Natural killer cell (primary cell): ENCODE measurements around the gene SMG5. TPM values are rescaled to one million over a fixed set of nuclear protein-coding genes. Genes with fewer than 3 reads are reported as not detected.

ENCODE experiments used
- ATAC-seq, 3 donors: fragments of 150-1000 bp in 2 of 3; fragments of 200-7000 bp in 1 of 3; cut with Tn5 transposase; 1 replicate in 1 of 3; 2 replicates in 2 of 3; pipeline ENCODE4 v1.10.0; 2021; ENCODE audit warnings: mild to moderate bottlenecking in 2 of 3, moderate library complexity in 2 of 3
- DNase-seq, 2 donors: peaks; one replicate each; pipeline versions ENCODE4 v3.0.0 to v3.0.0-alpha.2; 2013 to 2021; ENCODE audit warnings: mixed read lengths in 1 of 2
- H3K27ac ChIP-seq: one replicate; pipeline ENCODE4 v1.5.1; 2013; ENCODE audit warnings: mild to moderate bottlenecking, low read length
- H3K27me3 ChIP-seq: one replicate; pipeline ENCODE4 v1.6.1; 2013; ENCODE audit warnings: low read length; ENCODE audit not compliant: control insufficient read depth, insufficient read depth
- H3K36me3 ChIP-seq: one replicate; pipeline ENCODE4 v1.6.1; 2013; ENCODE audit warnings: low read length; ENCODE audit not compliant: control insufficient read depth, insufficient read depth
- H3K4me1 ChIP-seq: one replicate; pipeline ENCODE4 v1.6.1; 2013; ENCODE audit warnings: low read length; ENCODE audit not compliant: control insufficient read depth, insufficient read depth
- H3K4me3 ChIP-seq: one replicate; pipeline ENCODE4 v1.5.1; 2013; ENCODE audit warnings: low read length
- H3K9me3 ChIP-seq: one replicate; pipeline ENCODE4 v1.6.1; 2013; ENCODE audit warnings: low read length; ENCODE audit not compliant: control insufficient read depth, insufficient read depth
- H3K27ac Mint-ChIP-seq, 2 donors: one replicate each; pipeline ENCODE4 v1.8.0; 2022; ENCODE audit warnings: mild to moderate bottlenecking in 2 of 2, mixed read lengths in 2 of 2, moderate library complexity in 1 of 2
- H3K27me3 Mint-ChIP-seq, 2 donors: one replicate each; pipeline ENCODE4 v1.8.0; 2022; ENCODE audit warnings: low read depth in 2 of 2, mixed read lengths in 2 of 2
- H3K36me3 Mint-ChIP-seq: one replicate; pipeline ENCODE4 v1.8.0; 2022; ENCODE audit warnings: mixed read lengths
- H3K4me1 Mint-ChIP-seq, 2 donors: one replicate each; pipeline ENCODE4 v1.8.0; 2022; ENCODE audit warnings: mixed read lengths in 2 of 2
- H3K4me3 Mint-ChIP-seq: one replicate; pipeline ENCODE4 v1.8.0; 2022; ENCODE audit warnings: mild to moderate bottlenecking, moderate library complexity, mixed read lengths
- H3K9me3 Mint-ChIP-seq, 2 donors: one replicate each; pipeline ENCODE4 v1.8.0; 2022; ENCODE audit warnings: mixed read lengths in 2 of 2
- WGBS: methylation state at CpG from one replicate; pipeline ENCODE4 v1.1.7; 2013; ENCODE audit warnings: missing lambda C conversion rate; ENCODE audit not compliant: insufficient coverage; 5-methylcytosine and 5-hydroxymethylcytosine counted together
- intact Hi-C: fragments of 100-400 bp; cut with micrococcal nuclease; formaldehyde crosslinking; loops from one replicate; pipeline ENCODE4 v1.14.2; 2022
- total RNA-seq, 4 donors: library from RNA; stranded (reverse); fragments of 120-200 nt in 1 of 4; gene quantifications; one replicate each; pipeline versions ENCODE4 v1.2.3 to v1.2.4, GENCODE V29; 2013 to 2022
- TF ChIP-seq, protein P1 (sequence below): fragments of 200-600 bp; IDR thresholded peaks from one replicate; pipeline ENCODE4 v1.8.0; 2022; ENCODE audit warnings: antibody characterized with exemption

The SMG5 gene
- total RNA-seq, 3 donors from 2014 or later (not counting 1 experiment from before 2014, with no cell fraction given) = 76.7 to 93.9 (median 87.6) TPM

DNA sequence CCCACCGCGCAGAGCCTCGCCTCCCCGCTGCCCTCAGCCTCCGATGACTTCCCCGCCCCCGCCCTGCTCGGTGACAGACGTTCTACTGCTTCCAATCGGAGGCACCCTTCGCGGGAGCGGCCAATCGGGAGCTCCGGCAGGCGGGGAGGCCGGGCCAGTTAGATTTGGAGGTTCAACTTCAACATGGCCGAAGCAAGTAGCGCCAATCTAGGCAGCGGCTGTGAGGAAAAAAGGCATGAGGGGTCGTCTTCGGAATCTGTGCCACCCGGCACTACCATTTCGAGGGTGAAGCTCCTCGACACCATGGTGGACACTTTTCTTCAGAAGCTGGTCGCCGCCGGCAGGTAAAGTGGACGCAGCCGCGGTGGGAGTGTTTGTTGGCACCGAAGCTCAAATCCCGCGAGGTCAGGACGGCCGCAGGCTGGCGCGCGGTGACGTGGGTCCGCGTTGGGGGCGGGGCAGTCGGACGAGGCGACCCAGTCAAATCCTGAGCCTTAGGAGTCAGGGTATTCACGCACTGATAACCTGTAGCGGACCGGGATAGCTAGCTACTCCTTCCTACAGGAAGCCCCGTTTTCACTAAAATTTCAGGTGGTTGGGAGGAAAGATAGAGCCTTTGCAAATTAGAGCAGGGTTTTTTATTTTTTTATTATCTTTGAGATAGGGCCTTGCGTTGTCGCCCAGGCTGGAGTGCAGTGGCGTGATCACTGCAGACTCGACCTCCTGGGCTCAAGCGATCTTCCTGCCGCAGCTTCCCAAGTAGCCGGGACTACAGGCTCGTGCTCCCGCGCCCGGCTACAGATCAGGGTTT is 69.6 kb downstream of the SMG5 start, which contains the start of gene PMF1:
TSS of gene PMF1 (plus strand) at position 175 of the 811 bp plus-strand sequence. CDS start at position 184, 9 bp downstream.
- H3K9me3 ChIP-seq = no peaks in the 10 kb centered on the region
- no peaks in the 10 kb centered on the region for H3K27me3 ChIP-seq
- Mint-ChIP-seq H3K4me3 (peak within 1 kb of the TSS; percentile 98), H3K27ac (peak within 1 kb of the TSS; percentile 99), H3K27me3 (no peaks in the 10 kb centered on the region), H3K36me3 (peaks cover 8% of the 10 kb centered on the region), H3K9me3 (no peaks in the 10 kb centered on the region), H3K4me1 (peaks cover 25 to 30% of the 10 kb centered on the region in 2 donors)
- peaks cover 25% of the 10 kb centered on the region for H3K4me1 ChIP-seq
- H3K4me3 ChIP-seq = peak within 1 kb of the TSS; percentile 60
- TF ChIP-seq, protein P1, sequence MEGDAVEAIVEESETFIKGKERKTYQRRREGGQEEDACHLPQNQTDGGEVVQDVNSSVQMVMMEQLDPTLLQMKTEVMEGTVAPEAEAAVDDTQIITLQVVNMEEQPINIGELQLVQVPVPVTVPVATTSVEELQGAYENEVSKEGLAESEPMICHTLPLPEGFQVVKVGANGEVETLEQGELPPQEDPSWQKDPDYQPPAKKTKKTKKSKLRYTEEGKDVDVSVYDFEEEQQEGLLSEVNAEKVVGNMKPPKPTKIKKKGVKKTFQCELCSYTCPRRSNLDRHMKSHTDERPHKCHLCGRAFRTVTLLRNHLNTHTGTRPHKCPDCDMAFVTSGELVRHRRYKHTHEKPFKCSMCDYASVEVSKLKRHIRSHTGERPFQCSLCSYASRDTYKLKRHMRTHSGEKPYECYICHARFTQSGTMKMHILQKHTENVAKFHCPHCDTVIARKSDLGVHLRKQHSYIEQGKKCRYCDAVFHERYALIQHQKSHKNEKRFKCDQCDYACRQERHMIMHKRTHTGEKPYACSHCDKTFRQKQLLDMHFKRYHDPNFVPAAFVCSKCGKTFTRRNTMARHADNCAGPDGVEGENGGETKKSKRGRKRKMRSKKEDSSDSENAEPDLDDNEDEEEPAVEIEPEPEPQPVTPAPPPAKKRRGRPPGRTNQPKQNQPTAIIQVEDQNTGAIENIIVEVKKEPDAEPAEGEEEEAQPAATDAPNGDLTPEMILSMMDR = no peak
- peak; percentile 94 to 97 for DNase-seq
- peaks cover 22% of the 10 kb centered on the region for H3K36me3 ChIP-seq
- H3K27ac ChIP-seq = peak within 1 kb of the TSS; percentile 85
- peak; percentile 94 to 99 (median 96) for ATAC-seq
- WGBS = under 1% methylated on average over 60 of the region's 61 CpGs
- intact Hi-C loops = loop anchor here (1.0 kb wide), 1 partner anchor 19 kb away; the partner anchor contains the start of gene SLC25A44

GRCh38 chr1:156212130-156212529 is 70.5 kb downstream of the SMG5 start:
- intact Hi-C loops = loop anchor here (1.0 kb wide), 1 partner anchor 18 kb away; the partner anchor contains the start of gene SLC25A44
- peaks cover 20% of the 10 kb centered on the region for H3K4me1 ChIP-seq
- H3K27ac ChIP-seq = peak overlapping the region; percentile 85
- no peaks in the 10 kb centered on the region for H3K27me3 ChIP-seq
- Mint-ChIP-seq H3K36me3 (peaks cover 8% of the 10 kb centered on the region), H3K4me3 (peak overlapping the region; percentile 98), H3K27me3 (no peaks in the 10 kb centered on the region), H3K9me3 (no peaks in the 10 kb centered on the region), H3K27ac (peak overlapping the region; percentile 99), H3K4me1 (peaks cover 20 to 25% of the 10 kb centered on the region in 2 donors)
- WGBS = 96% methylated on average over 8 of the region's 9 CpGs
- peak overlapping the region; percentile 60 for H3K4me3 ChIP-seq
- TF ChIP-seq, protein P1 = no peak
- ATAC-seq (no peak), DNase-seq (no peak)
- no peaks in the 10 kb centered on the region for H3K9me3 ChIP-seq
- H3K36me3 ChIP-seq = peaks cover 27% of the 10 kb centered on the region

DNA sequence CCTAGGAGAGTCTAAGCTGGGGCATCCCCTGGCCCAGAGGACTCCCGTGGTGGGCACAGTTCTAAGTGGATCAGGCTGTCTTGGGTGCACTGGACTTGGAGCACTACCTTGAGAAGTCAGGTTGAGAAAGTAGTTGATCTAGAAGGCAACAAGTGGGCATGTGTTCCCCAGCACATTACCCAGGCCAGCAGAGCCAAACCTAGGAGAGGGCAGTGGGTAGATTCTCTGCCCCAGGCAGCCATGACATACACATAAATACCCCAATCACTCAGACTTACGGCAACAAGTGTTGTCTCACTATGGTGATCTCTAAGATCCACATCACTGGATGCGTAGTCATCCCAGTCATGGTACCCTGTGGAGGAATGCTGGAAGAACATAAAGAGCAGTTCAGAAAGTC is 71.4 kb downstream of the SMG5 start:
- no peaks in the 10 kb centered on the region for H3K27me3 Mint-ChIP-seq
- TF ChIP-seq, protein P1 = no peak
- H3K9me3 Mint-ChIP-seq = no peaks in the 10 kb centered on the region
- ATAC-seq (no peak), DNase-seq (no peak)
- intact Hi-C loops = no loop called here
- 98% methylated on average over 3 of the region's 3 CpGs for WGBS
- Histone ChIP-seq H3K9me3 (no peaks in the 10 kb centered on the region), H3K27ac (no peak overlapping the region), H3K36me3 (peaks cover 27% of the 10 kb centered on the region), H3K27me3 (no peaks in the 10 kb centered on the region), H3K4me3 (no peak overlapping the region), H3K4me1 (peaks cover 20% of the 10 kb centered on the region)
- H3K4me1 Mint-ChIP-seq = peaks cover 20 to 25% of the 10 kb centered on the region in 2 donors
- H3K4me3 Mint-ChIP-seq = peak overlapping the region; percentile 45
- peak overlapping the region; percentile 99 for H3K27ac Mint-ChIP-seq
- peaks cover 8% of the 10 kb centered on the region for H3K36me3 Mint-ChIP-seq
